HCT116 (cell line): ENCODE results near the gene DGKB. TPM values are rescaled to one million over a fixed set of nuclear protein-coding genes. Genes with fewer than 3 reads are reported as not detected.

Source experiments
- ATAC-seq: fragments of 200-7000 bp; cut with Tn5 transposase; 2 replicates; pipeline ENCODE4 v1.9.1; 2020; ENCODE audit warnings: mild to moderate bottlenecking, moderate library complexity
- BruUV-seq: library from RNA; stranded (reverse); fragments of 400-500 nt; replicated peaks from 2 replicates; lab custom pipeline; 2021; lab: Mats Ljungman, UMichigan
- CTCF ChIA-PET: fragments of 300-600 bp; sonication (Branson Sonifier 250); formaldehyde crosslinking; loops from one replicate; lab custom pipeline; 2021; ENCODE audit warnings: antibody characterized with exemption; lab: Charles Lee
- POLR2A ChIA-PET: fragments of 300-600, 350-600 bp; sonication (Branson Sonifier 250); formaldehyde crosslinking; loops from one replicate; lab custom pipeline; 2021; ENCODE audit warnings: antibody characterized with exemption; lab: Charles Lee
- RAD21 ChIA-PET, 2 experiments: fragments of 300-600 bp; sonication (Branson Sonifier 250); formaldehyde crosslinking; loops; one replicate each; lab custom pipeline; 2023; ENCODE audit warnings: low total read pairs in 2 of 2; ENCODE audit not compliant: uncharacterized antibody in 2 of 2, unreplicated experiment in 2 of 2, low non-redundant PET in 1 of 2; lab: Charles Lee
- DNase-seq: peaks from one replicate; pipeline ENCODE4 v3.0.0-alpha.2; 2010; ENCODE audit warnings: low read depth, low spot score
- H2AFZ ChIP-seq: fragments of 200-600 bp; shearing (Covaris generic), sonication (generic); 2 replicates; pipeline ENCODE4 v1.6.1; 2017; ENCODE audit warnings: low read depth, mixed run types, mixed read lengths, antibody characterized with exemption, low read length; ENCODE audit not compliant: poor library complexity, severe bottlenecking
- H3K27ac ChIP-seq: 2 replicates; pipeline ENCODE4 v1.5.1; 2012; ENCODE audit warnings: low read depth, low read length
- H3K27me3 ChIP-seq: fragments of 200-600 bp; sonication (generic); 2 replicates; pipeline ENCODE4 v1.6.1; 2016; ENCODE audit warnings: mixed run types, low read length, mixed read lengths; ENCODE audit not compliant: insufficient read depth
- H3K36me3 ChIP-seq, 2 experiments: fragments of 200-500 bp in 1 of 2; fragments of 200-600 bp in 1 of 2; sonication (Bioruptor generic) in 1 of 2; sonication (generic) in 1 of 2; 2 replicates each; pipeline versions ENCODE4 v1.5.1 to v1.6.1; 2014 to 2016; ENCODE audit warnings: low read length in 2 of 2, inconsistent platforms in 1 of 2, mixed read lengths in 1 of 2, mixed run types in 1 of 2; ENCODE audit not compliant: insufficient read depth in 2 of 2, control insufficient read depth in 1 of 2
- H3K4me1 ChIP-seq, 2 experiments: fragments of 200-600 bp in 1 of 2; sonication (generic) in 1 of 2; 2 replicates each; pipeline versions ENCODE4 v1.5.1 to v1.6.1; 2012 to 2017; ENCODE audit warnings: low read length in 2 of 2, inconsistent platforms in 1 of 2, mild to moderate bottlenecking in 1 of 2, mixed read lengths in 1 of 2, mixed run types in 1 of 2, moderate library complexity in 1 of 2; ENCODE audit not compliant: insufficient read depth in 2 of 2, control insufficient read depth in 1 of 2
- H3K4me2 ChIP-seq: fragments of 200-600 bp; sonication (generic); 2 replicates; pipeline ENCODE4 v1.6.1; 2017; ENCODE audit warnings: mixed run types, low read length, mixed read lengths
- H3K4me3 ChIP-seq, 2 experiments: fragments of 200-600 bp in 1 of 2; sonication (generic) in 1 of 2; replicated peaks in 1 of 2; 2 replicates each; pipeline ENCODE4 v1.5.1; 2011 to 2016; ENCODE audit warnings: low read length in 2 of 2, control low read depth in 1 of 2, low read depth in 1 of 2, mild to moderate bottlenecking in 1 of 2, mixed read lengths in 1 of 2, mixed run types in 1 of 2
- H3K79me2 ChIP-seq: fragments of 200-600 bp; sonication (generic); 2 replicates; pipeline ENCODE4 v1.6.1; 2017; ENCODE audit warnings: mild to moderate bottlenecking, mixed run types, low read length, moderate library complexity, mixed read lengths; ENCODE audit not compliant: insufficient read depth
- H3K9ac ChIP-seq: fragments of 200-600 bp; sonication (generic); 2 replicates; pipeline ENCODE4 v1.6.1; 2016; ENCODE audit warnings: low read length, mixed read lengths
- H3K9me2 ChIP-seq: fragments of 200-600 bp; sonication (generic), shearing (Covaris generic); 2 replicates; pipeline ENCODE4 v1.6.1; 2017; ENCODE audit warnings: mixed run types, mild to moderate bottlenecking, moderate library complexity; ENCODE audit not compliant: insufficient read depth
- H3K9me3 ChIP-seq, 2 experiments: fragments of 200-500 bp in 1 of 2; fragments of 200-600 bp in 1 of 2; sonication (Bioruptor generic) in 1 of 2; sonication (generic) in 1 of 2; 2 replicates each; pipeline ENCODE4 v1.6.1; 2014 to 2017; ENCODE audit warnings: low read length in 2 of 2, mixed read lengths in 2 of 2, inconsistent platforms in 1 of 2, low read depth in 1 of 2, mild to moderate bottlenecking in 1 of 2, mixed run types in 1 of 2, moderate library complexity in 1 of 2; ENCODE audit not compliant: control insufficient read depth in 1 of 2, insufficient read depth in 1 of 2
- H4K20me1 ChIP-seq: fragments of 200-600 bp; sonication (generic), shearing (Covaris generic); 2 replicates; pipeline ENCODE4 v1.6.1; 2017; ENCODE audit warnings: mixed run types, mild to moderate bottlenecking, moderate library complexity; ENCODE audit not compliant: insufficient read depth
- ELF1 ChIP-seq: IDR thresholded peaks from 2 replicates; pipeline ENCODE4 v1.6.1; 2012; ENCODE audit warnings: low read depth, borderline replicate concordance
- FOSL1 ChIP-seq: IDR thresholded peaks from 2 replicates; pipeline ENCODE4 v1.6.1; 2012; ENCODE audit warnings: low read depth
- POLR2AphosphoS5 ChIP-seq: IDR thresholded peaks from 2 replicates; pipeline ENCODE4 v1.6.1; 2011; ENCODE audit warnings: mild to moderate bottlenecking, low read depth, low read length, moderate library complexity
- RAD21 ChIP-seq: IDR thresholded peaks from 2 replicates; pipeline ENCODE4 v1.6.1; 2012; ENCODE audit warnings: low read depth, mild to moderate bottlenecking
- SIN3A ChIP-seq: IDR thresholded peaks from 2 replicates; pipeline ENCODE4 v1.6.1; 2012; ENCODE audit warnings: low read depth
- SRF ChIP-seq: IDR thresholded peaks from 2 replicates; pipeline ENCODE4 v1.6.1; 2012; ENCODE audit warnings: low read depth
- ZFX ChIP-seq: fragments of 450-650 bp; IDR thresholded peaks from 2 replicates; pipeline ENCODE4 v1.6.1; 2017
- intact Hi-C: fragments of 100-400 bp; cut with micrococcal nuclease; formaldehyde crosslinking; loops from 2 replicates; pipeline ENCODE4 v1.10.0; 2022
- total RNA-seq: library from RNA; stranded (reverse); gene quantifications from one replicate; pipeline ENCODE4 v1.2.1, GENCODE V29; 2021; ENCODE audit not compliant: unreplicated experiment
- TF ChIP-seq, protein P1 (sequence below): IDR thresholded peaks from 2 replicates; pipeline ENCODE4 v1.6.1; 2011; ENCODE audit warnings: mild to moderate bottlenecking, low read length, moderate library complexity; ENCODE audit not compliant: insufficient replicate concordance; ENCODE audit errors: extremely low read depth
- TF ChIP-seq, protein P2 (sequence below): IDR thresholded peaks from 2 replicates; pipeline ENCODE4 v1.6.1; 2012
- TF ChIP-seq, protein P3 (sequence below): IDR thresholded peaks from 2 replicates; pipeline ENCODE4 v1.6.1; 2012; ENCODE audit warnings: low read depth

Gene DGKB
- total RNA-seq, 1 experiment from 2014 or later: 0.05 TPM

DNA sequence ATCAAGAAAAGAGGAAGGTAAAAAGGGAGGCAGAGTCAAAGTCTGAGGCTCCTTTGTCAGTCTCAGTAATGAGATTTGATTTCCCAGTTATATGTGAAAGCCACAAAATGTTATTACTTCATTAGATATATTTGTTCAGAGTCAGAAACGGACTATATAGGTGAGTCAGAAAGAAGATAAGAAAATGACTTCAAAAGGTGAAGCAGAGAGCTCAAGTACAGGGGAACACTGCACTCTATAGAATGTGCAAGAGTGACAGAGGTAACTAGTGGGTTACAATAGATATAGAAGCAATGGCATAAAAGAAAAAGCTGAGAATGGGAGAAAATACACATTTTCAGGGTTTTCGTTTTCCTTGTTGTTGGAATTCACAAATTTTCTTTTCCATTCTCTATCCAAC, 43.3 kb downstream of the DGKB start:
- POLR2A ChIA-PET: no interaction called here
- intact Hi-C loops: no loop called here

More for the DNA sequence above, 43.3 kb downstream of the DGKB start:
- no peaks in the 10 kb centered on the region for H3K36me3 ChIP-seq
- RAD21 ChIA-PET: no interaction called here
- no TSS peak for BruUV-seq
- H3K27ac ChIP-seq: no peak overlapping the region
- CTCF ChIA-PET: no interaction called here
- H3K9me2 ChIP-seq: no peaks in the 10 kb centered on the region
- no peaks in the 10 kb centered on the region for H3K9me3 ChIP-seq
- no peaks in the 10 kb centered on the region for H3K27me3 ChIP-seq
- H4K20me1 ChIP-seq: no peaks in the 10 kb centered on the region
- ATAC-seq: no peak
- H3K4me2 ChIP-seq: no peak overlapping the region
- H3K4me3 ChIP-seq: no peak overlapping the region
- H3K9ac ChIP-seq: no peak overlapping the region
- no peaks in the 10 kb centered on the region for H3K79me2 ChIP-seq
- no peak overlapping the region for H2AFZ ChIP-seq
- TF ChIP-seq ZFX (no peak), SIN3A (no peak), RAD21 (no peak), POLR2AphosphoS5 (no peak), SRF (no peak), FOSL1 (no peak), ELF1 (no peak)
- TF ChIP-seq, protein P1, sequence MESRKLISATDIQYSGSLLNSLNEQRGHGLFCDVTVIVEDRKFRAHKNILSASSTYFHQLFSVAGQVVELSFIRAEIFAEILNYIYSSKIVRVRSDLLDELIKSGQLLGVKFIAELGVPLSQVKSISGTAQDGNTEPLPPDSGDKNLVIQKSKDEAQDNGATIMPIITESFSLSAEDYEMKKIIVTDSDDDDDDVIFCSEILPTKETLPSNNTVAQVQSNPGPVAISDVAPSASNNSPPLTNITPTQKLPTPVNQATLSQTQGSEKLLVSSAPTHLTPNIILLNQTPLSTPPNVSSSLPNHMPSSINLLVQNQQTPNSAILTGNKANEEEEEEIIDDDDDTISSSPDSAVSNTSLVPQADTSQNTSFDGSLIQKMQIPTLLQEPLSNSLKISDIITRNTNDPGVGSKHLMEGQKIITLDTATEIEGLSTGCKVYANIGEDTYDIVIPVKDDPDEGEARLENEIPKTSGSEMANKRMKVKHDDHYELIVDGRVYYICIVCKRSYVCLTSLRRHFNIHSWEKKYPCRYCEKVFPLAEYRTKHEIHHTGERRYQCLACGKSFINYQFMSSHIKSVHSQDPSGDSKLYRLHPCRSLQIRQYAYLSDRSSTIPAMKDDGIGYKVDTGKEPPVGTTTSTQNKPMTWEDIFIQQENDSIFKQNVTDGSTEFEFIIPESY: no peak
- TF ChIP-seq, protein P2, sequence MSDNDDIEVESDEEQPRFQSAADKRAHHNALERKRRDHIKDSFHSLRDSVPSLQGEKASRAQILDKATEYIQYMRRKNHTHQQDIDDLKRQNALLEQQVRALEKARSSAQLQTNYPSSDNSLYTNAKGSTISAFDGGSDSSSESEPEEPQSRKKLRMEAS: no peak
- TF ChIP-seq, protein P3, sequence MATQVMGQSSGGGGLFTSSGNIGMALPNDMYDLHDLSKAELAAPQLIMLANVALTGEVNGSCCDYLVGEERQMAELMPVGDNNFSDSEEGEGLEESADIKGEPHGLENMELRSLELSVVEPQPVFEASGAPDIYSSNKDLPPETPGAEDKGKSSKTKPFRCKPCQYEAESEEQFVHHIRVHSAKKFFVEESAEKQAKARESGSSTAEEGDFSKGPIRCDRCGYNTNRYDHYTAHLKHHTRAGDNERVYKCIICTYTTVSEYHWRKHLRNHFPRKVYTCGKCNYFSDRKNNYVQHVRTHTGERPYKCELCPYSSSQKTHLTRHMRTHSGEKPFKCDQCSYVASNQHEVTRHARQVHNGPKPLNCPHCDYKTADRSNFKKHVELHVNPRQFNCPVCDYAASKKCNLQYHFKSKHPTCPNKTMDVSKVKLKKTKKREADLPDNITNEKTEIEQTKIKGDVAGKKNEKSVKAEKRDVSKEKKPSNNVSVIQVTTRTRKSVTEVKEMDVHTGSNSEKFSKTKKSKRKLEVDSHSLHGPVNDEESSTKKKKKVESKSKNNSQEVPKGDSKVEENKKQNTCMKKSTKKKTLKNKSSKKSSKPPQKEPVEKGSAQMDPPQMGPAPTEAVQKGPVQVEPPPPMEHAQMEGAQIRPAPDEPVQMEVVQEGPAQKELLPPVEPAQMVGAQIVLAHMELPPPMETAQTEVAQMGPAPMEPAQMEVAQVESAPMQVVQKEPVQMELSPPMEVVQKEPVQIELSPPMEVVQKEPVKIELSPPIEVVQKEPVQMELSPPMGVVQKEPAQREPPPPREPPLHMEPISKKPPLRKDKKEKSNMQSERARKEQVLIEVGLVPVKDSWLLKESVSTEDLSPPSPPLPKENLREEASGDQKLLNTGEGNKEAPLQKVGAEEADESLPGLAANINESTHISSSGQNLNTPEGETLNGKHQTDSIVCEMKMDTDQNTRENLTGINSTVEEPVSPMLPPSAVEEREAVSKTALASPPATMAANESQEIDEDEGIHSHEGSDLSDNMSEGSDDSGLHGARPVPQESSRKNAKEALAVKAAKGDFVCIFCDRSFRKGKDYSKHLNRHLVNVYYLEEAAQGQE: no peak
- H3K4me1 ChIP-seq: no peaks in the 10 kb centered on the region
- no peak for DNase-seq
